ENCODE measurements around the gene RBP5. TPM values are rescaled to one million over a fixed set of nuclear protein-coding genes. Genes with fewer than 3 reads are reported as not detected.

The RBP5 gene
- total RNA-seq, 1 experiment from 2014 or later = 2.6 TPM

DNA sequence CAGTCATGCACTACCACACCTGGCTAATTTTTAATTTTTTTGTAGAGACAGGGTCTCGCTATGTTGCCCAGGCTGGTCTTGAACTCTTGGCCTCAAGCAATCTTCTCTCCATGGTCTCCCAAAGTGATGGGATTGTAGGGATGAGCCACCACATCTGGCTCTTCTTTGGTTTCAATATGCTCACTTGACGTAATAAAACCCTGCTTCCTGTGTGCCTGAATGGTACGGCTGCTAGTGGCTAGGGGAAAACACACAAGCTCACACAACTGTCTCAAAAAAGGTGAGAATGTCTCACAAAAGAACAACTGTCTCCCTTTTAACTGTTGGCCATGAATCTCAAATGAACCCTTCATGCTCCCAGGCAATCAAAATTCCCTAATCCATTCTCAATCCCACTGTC lies 53.2 kb downstream of the RBP5 start:
- no peaks in the 10 kb centered on the region for H3K27me3 ChIP-seq (ENCODE audit: control insufficient read depth, insufficient read depth, low read length)
- no peaks in the 10 kb centered on the region for H3K36me3 ChIP-seq (replicated peaks; ENCODE audit: control insufficient read depth, insufficient read depth, low read length)
- DNase-seq = no peak
- no peak overlapping the region for H3K4me3 ChIP-seq (ENCODE audit: insufficient read depth, low read depth, low read length)

GRCh38 chr12:7073946-7074345 lies 54.7 kb downstream of the RBP5 start:
- H3K4me3 ChIP-seq (ENCODE audit: insufficient read depth, low read depth, low read length) = no peak overlapping the region
- H3K27me3 ChIP-seq (ENCODE audit: control insufficient read depth, insufficient read depth, low read length) = no peaks in the 10 kb centered on the region
- H3K36me3 ChIP-seq (replicated peaks; ENCODE audit: control insufficient read depth, insufficient read depth, low read length) = no peaks in the 10 kb centered on the region
- DNase-seq = no peak

Other genes with a start within 250 kb of the RBP5 start
- 4.6 and 5.7 TPM in 2 replicates for gene LRRC23, start 224.1 kb downstream of the RBP5 start, total RNA-seq (2014; rRNA removed; shearing (Covaris generic))
- gene ENO2, start 214.3 kb downstream of the RBP5 start, total RNA-seq (2014; rRNA removed; shearing (Covaris generic)) = 47.4 and 59.0 TPM in 2 replicates
- gene ATN1, start 200.9 kb downstream of the RBP5 start, total RNA-seq (2014; rRNA removed; shearing (Covaris generic)) = 11.4 and 13.4 TPM in 2 replicates
- not detected in 2 replicates for gene RNU7-1, start 185.1 kb downstream of the RBP5 start, total RNA-seq (2014; rRNA removed; shearing (Covaris generic))
- 136 and 153 TPM in 2 replicates for gene C12orf57, start 184.9 kb downstream of the RBP5 start, total RNA-seq (2014; rRNA removed; shearing (Covaris generic))
- gene PTPN6, start 177.5 kb downstream of the RBP5 start, total RNA-seq (2014; rRNA removed; shearing (Covaris generic)) = 25.0 and 34.3 TPM in 2 replicates
- gene PHB2, start 158.2 kb downstream of the RBP5 start, total RNA-seq (2014; rRNA removed; shearing (Covaris generic)) = 482 and 560 TPM in 2 replicates
- gene EMG1, start 158.0 kb downstream of the RBP5 start, total RNA-seq (2014; rRNA removed; shearing (Covaris generic)) = 56.6 and 59.5 TPM in 2 replicates
- 14.4 and 16.9 TPM in 2 replicates for gene LPCAT3, start 110.4 kb downstream of the RBP5 start, total RNA-seq (2014; rRNA removed; shearing (Covaris generic))
- gene C1S, start 68.2 kb downstream of the RBP5 start, total RNA-seq (2014; rRNA removed; shearing (Covaris generic)) = 4.4 and 4.8 TPM in 2 replicates
- 1.1 and 8.2 TPM in 2 replicates for gene C1R, start 36.4 kb downstream of the RBP5 start, total RNA-seq (2014; rRNA removed; shearing (Covaris generic))
- gene C1RL, start 19.7 kb downstream of the RBP5 start, total RNA-seq (2014; rRNA removed; shearing (Covaris generic)) = 16.3 and 18.2 TPM in 2 replicates
- 11.0 and 20.3 TPM in 2 replicates for gene CLSTN3, start 1.5 kb upstream of the RBP5 start, total RNA-seq (2014; rRNA removed; shearing (Covaris generic))
- 26.4 and 45.9 TPM in 2 replicates for gene PEX5, start 60.8 kb upstream of the RBP5 start, total RNA-seq (2014; rRNA removed; shearing (Covaris generic))
- 1.9 and 10.9 TPM in 2 replicates for gene ACSM4, start 175.2 kb upstream of the RBP5 start, total RNA-seq (2014; rRNA removed; shearing (Covaris generic))